ENCODE results near the gene LYPD5.

GRCh38 chr19:43751466-43752220 lies 50.6 kb downstream of the LYPD5 start:
- TF ChIP-seq CEBPB (IDR thresholded peaks at IDR 0.05) (no peak), ZBTB7A (IDR thresholded peaks at IDR 0.05; ENCODE audit: low read depth) (no peak), EP300 (IDR thresholded peaks at IDR 0.05; ENCODE audit: borderline replicate concordance) (no peak), YY1 (IDR thresholded peaks at IDR 0.05; ENCODE audit: low read depth) (no peak), CREB1 (IDR thresholded peaks at IDR 0.05; ENCODE audit: low read depth) (no peak), TAF1 (IDR thresholded peaks at IDR 0.05; ENCODE audit: low read depth) (no peak), RAD21 (IDR thresholded peaks at IDR 0.05; ENCODE audit: low read depth) (no peak), USF1 (IDR thresholded peaks at IDR 0.05) (no peak), FOXM1 (IDR thresholded peaks at IDR 0.05; ENCODE audit: borderline replicate concordance, low read depth) (no peak), EGR1 (IDR thresholded peaks at IDR 0.05) (no peak)
- TF ChIP-seq, protein P1, sequence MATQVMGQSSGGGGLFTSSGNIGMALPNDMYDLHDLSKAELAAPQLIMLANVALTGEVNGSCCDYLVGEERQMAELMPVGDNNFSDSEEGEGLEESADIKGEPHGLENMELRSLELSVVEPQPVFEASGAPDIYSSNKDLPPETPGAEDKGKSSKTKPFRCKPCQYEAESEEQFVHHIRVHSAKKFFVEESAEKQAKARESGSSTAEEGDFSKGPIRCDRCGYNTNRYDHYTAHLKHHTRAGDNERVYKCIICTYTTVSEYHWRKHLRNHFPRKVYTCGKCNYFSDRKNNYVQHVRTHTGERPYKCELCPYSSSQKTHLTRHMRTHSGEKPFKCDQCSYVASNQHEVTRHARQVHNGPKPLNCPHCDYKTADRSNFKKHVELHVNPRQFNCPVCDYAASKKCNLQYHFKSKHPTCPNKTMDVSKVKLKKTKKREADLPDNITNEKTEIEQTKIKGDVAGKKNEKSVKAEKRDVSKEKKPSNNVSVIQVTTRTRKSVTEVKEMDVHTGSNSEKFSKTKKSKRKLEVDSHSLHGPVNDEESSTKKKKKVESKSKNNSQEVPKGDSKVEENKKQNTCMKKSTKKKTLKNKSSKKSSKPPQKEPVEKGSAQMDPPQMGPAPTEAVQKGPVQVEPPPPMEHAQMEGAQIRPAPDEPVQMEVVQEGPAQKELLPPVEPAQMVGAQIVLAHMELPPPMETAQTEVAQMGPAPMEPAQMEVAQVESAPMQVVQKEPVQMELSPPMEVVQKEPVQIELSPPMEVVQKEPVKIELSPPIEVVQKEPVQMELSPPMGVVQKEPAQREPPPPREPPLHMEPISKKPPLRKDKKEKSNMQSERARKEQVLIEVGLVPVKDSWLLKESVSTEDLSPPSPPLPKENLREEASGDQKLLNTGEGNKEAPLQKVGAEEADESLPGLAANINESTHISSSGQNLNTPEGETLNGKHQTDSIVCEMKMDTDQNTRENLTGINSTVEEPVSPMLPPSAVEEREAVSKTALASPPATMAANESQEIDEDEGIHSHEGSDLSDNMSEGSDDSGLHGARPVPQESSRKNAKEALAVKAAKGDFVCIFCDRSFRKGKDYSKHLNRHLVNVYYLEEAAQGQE (IDR thresholded peaks at IDR 0.05; ENCODE audit: low read depth): no peak
- TF ChIP-seq, protein P2, sequence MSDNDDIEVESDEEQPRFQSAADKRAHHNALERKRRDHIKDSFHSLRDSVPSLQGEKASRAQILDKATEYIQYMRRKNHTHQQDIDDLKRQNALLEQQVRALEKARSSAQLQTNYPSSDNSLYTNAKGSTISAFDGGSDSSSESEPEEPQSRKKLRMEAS (IDR thresholded peaks at IDR 0.05): no peak
